H1 (cell line): ENCODE results near the gene ADRB1.

Experiments
- CEBPB ChIP-seq: IDR thresholded peaks from 2 replicates; pipeline ENCODE4 v1.6.1; 2012; ENCODE audit warnings: low read depth, low read length
- TF ChIP-seq, protein P1 (sequence below), 3 experiments: IDR thresholded peaks; 1 replicate in 2 of 3; 2 replicates in 1 of 3; pipeline versions ENCODE4 v1.5.1 to v1.6.1; 2011; ENCODE audit warnings: low read length in 3 of 3, mild to moderate bottlenecking in 3 of 3, inconsistent platforms in 2 of 3, low read depth in 1 of 3, moderate library complexity in 1 of 3; ENCODE audit not compliant: insufficient read depth in 1 of 3; ENCODE audit errors: control extremely low read depth in 1 of 3

DNA sequence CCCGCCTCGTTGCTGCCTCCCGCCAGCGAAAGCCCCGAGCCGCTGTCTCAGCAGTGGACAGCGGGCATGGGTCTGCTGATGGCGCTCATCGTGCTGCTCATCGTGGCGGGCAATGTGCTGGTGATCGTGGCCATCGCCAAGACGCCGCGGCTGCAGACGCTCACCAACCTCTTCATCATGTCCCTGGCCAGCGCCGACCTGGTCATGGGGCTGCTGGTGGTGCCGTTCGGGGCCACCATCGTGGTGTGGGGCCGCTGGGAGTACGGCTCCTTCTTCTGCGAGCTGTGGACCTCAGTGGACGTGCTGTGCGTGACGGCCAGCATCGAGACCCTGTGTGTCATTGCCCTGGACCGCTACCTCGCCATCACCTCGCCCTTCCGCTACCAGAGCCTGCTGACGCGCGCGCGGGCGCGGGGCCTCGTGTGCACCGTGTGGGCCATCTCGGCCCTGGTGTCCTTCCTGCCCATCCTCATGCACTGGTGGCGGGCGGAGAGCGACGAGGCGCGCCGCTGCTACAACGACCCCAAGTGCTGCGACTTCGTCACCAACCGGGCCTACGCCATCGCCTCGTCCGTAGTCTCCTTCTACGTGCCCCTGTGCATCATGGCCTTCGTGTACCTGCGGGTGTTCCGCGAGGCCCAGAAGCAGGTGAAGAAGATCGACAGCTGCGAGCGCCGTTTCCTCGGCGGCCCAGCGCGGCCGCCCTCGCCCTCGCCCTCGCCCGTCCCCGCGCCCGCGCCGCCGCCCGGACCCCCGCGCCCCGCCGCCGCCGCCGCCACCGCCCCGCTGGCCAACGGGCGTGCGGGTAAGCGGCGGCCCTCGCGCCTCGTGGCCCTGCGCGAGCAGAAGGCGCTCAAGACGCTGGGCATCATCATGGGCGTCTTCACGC, 825 bp downstream of the ADRB1 start:
- TF ChIP-seq, protein P1, sequence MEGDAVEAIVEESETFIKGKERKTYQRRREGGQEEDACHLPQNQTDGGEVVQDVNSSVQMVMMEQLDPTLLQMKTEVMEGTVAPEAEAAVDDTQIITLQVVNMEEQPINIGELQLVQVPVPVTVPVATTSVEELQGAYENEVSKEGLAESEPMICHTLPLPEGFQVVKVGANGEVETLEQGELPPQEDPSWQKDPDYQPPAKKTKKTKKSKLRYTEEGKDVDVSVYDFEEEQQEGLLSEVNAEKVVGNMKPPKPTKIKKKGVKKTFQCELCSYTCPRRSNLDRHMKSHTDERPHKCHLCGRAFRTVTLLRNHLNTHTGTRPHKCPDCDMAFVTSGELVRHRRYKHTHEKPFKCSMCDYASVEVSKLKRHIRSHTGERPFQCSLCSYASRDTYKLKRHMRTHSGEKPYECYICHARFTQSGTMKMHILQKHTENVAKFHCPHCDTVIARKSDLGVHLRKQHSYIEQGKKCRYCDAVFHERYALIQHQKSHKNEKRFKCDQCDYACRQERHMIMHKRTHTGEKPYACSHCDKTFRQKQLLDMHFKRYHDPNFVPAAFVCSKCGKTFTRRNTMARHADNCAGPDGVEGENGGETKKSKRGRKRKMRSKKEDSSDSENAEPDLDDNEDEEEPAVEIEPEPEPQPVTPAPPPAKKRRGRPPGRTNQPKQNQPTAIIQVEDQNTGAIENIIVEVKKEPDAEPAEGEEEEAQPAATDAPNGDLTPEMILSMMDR (IDR thresholded peaks at IDR 0.05; ENCODE audit: control extremely low read depth in 1 of 3, insufficient read depth in 1 of 3, low read depth in 1 of 3, low read length in 3 of 3): no peak
- no peak for TF ChIP-seq CEBPB
